AG04450 (cell line): Measurements from ENCODE around the gene CD44. TPM values are rescaled to one million over a fixed set of nuclear protein-coding genes. Genes with fewer than 3 reads are reported as not detected.

Experiments
- CTCF ChIA-PET: fragments of 300-600, 350-600 bp; formaldehyde crosslinking; extraction: SDS; loops from one replicate; lab custom pipeline; 2022; ENCODE audit warnings: antibody characterized with exemption, inconsistent platforms; lab: Charles Lee
- POLR2A ChIA-PET: fragments of 350-600 bp; formaldehyde crosslinking; extraction: SDS; loops from one replicate; lab custom pipeline; 2021; ENCODE audit warnings: antibody characterized with exemption, inconsistent platforms; lab: Yijun Ruan, JAX
- DNase-seq: peaks from one replicate; pipeline ENCODE4 v3.0.0-alpha.2; 2011; ENCODE audit warnings: low read depth, low spot score
- H3K27ac ChIP-seq: one replicate; pipeline ENCODE4 v1.5.1; 2012; ENCODE audit warnings: low read depth, low read length, control low read depth
- H3K27me3 ChIP-seq: one replicate; pipeline ENCODE4 v1.6.0; 2012; ENCODE audit warnings: low read length; ENCODE audit not compliant: control insufficient read depth, insufficient read depth
- H3K4me3 ChIP-seq: 2 replicates; pipeline ENCODE4 v1.5.1; 2011; ENCODE audit warnings: mild to moderate bottlenecking, low read depth, low read length, control low read depth
- H3K9me3 ChIP-seq: 2 replicates; pipeline ENCODE4 v1.5.1; 2012; ENCODE audit warnings: low read length; ENCODE audit not compliant: control insufficient read depth, insufficient read depth
- CTCF ChIP-seq: IDR thresholded peaks from 2 replicates; pipeline ENCODE4 v1.5.1; 2011; ENCODE audit warnings: low read depth, low read length, control low read depth, inconsistent platforms
- polyA plus RNA-seq: library from polyadenylated mRNA; depleted of rRNA; stranded (reverse); fragments of >200 nt; gene quantifications from 2 replicates; pipeline ENCODE4 v1.2.3, GENCODE V29; 2011

The CD44 gene
- polyA plus RNA-seq, 1 experiment = 1,817 TPM

GRCh38 chr11:35133656-35134055 lies 5.3 kb upstream of the CD44 start:
- DNase-seq = no peak
- Histone ChIP-seq H3K27me3 (no peaks in the 10 kb centered on the region), H3K27ac (no peak overlapping the region), H3K9me3 (no peaks in the 10 kb centered on the region), H3K4me3 (no peak overlapping the region)
- ChIA-PET POLR2A (no interaction called here), CTCF (interaction anchor here (0.8 kb wide), 1 partner anchor 258 kb away, joined by 3 read pairs; no protein-coding TSS in a partner anchor)
- no peak for TF ChIP-seq CTCF

GRCh38 chr11:35134403-35135148 lies 4.4 kb upstream of the CD44 start:
- TF ChIP-seq CTCF = no peak
- H3K9me3 ChIP-seq = no peaks in the 10 kb centered on the region; the same call in 1 of the 2 replicates
- ChIA-PET CTCF (interaction anchor here (0.8 kb wide), 1 partner anchor 208 kb away, joined by 3 read pairs; no protein-coding TSS in a partner anchor), POLR2A (no interaction called here)
- H3K27me3 ChIP-seq = no peaks in the 10 kb centered on the region
- H3K27ac ChIP-seq = no peak overlapping the region
- H3K4me3 ChIP-seq = no peak overlapping the region
- DNase-seq = no peak

- no peak for TF ChIP-seq CTCF
- POLR2A ChIA-PET = no interaction called here
- no peak for DNase-seq
- Histone ChIP-seq H3K27me3 (no peaks in the 10 kb centered on the region), H3K4me3 (no peak overlapping the region), H3K27ac (no peak overlapping the region), H3K9me3 (no peaks in the 10 kb centered on the region; the same call in 1 of the 2 replicates)
- CTCF ChIA-PET = no interaction called here
These were observed 3.7 kb upstream of the CD44 start for GRCh38 chr11:35135222-35135621.

GRCh38 chr11:35136311-35136710 lies 2.7 kb upstream of the CD44 start:
- Histone ChIP-seq H3K4me3 (no peak overlapping the region), H3K27ac (no peak overlapping the region), H3K27me3 (no peaks in the 10 kb centered on the region), H3K9me3 (no peaks in the 10 kb centered on the region; the same call in 1 of the 2 replicates)
- DNase-seq = no peak
- ChIA-PET CTCF (interaction anchor here (0.6 kb wide), 2 partner anchors 209 to 248 kb away, joined by 3 read pairs; no protein-coding TSS in a partner anchor), POLR2A (no interaction called here)
- TF ChIP-seq CTCF = no peak

- CTCF ChIA-PET = interaction anchor here (0.6 to 1.1 kb wide), 3 partner anchors 38 to 254 kb away, joined by 3 to 4 read pairs (median 3); no protein-coding TSS in a partner anchor
- H3K9me3 ChIP-seq = no peaks in the 10 kb centered on the region; the same call in 1 of the 2 replicates
- POLR2A ChIA-PET = interaction anchor here (0.6 to 2.6 kb wide), 7 partner anchors 12 to 211 kb away, joined by 3 to 13 read pairs (median 6); no protein-coding TSS in a partner anchor
- H3K27me3 ChIP-seq = no peaks in the 10 kb centered on the region
- TF ChIP-seq CTCF = no peak
- H3K4me3 ChIP-seq = peak overlapping the region; percentile 98
- peak overlapping the region; percentile 47 for H3K27ac ChIP-seq
- DNase-seq = no peak
These were observed 913 bp upstream of the CD44 start for GRCh38 chr11:35138058-35138457.
